Fibroblast of lung (primary cell): Measurements from ENCODE around the gene BID. TPM values are rescaled to one million over a fixed set of nuclear protein-coding genes. Genes with fewer than 3 reads are reported as not detected.

Experiments used
- DNase-seq, 2 donors: peaks; one replicate each; pipeline versions ENCODE4 v3.0.0 to v3.0.0-alpha.2; 2010; ENCODE audit warnings: low read depth in 2 of 2
- H2AFZ ChIP-seq: 2 replicates; pipeline ENCODE4 v1.5.1; 2012; ENCODE audit warnings: low read length, control low read depth, inconsistent platforms
- H3K27ac ChIP-seq: 2 replicates; pipeline ENCODE4 v1.5.1; 2011; ENCODE audit warnings: low read length, control low read depth; ENCODE audit not compliant: insufficient read depth
- H3K27me3 ChIP-seq: 2 replicates; pipeline ENCODE4 v1.5.1; 2011; ENCODE audit warnings: mild to moderate bottlenecking, low read length; ENCODE audit not compliant: control insufficient read depth, insufficient read depth
- H3K36me3 ChIP-seq: 2 replicates; pipeline ENCODE4 v1.5.1; 2011; ENCODE audit warnings: low read length; ENCODE audit not compliant: control insufficient read depth, insufficient read depth
- H3K4me1 ChIP-seq: 2 replicates; pipeline ENCODE4 v1.5.1; 2011; ENCODE audit warnings: low read length; ENCODE audit not compliant: control insufficient read depth, insufficient read depth; ENCODE audit errors: extremely low read depth
- H3K4me2 ChIP-seq: 2 replicates; pipeline ENCODE4 v1.5.1; 2011; ENCODE audit warnings: low read length, control low read depth; ENCODE audit not compliant: insufficient read depth; ENCODE audit errors: extremely low read depth
- H3K4me3 ChIP-seq, 4 experiments: fragments of 200-600 bp in 1 of 4; sonication (generic) in 1 of 4; replicated peaks in 1 of 4; 2 replicates each; pipeline ENCODE4 v1.5.1; 2011 to 2016; ENCODE audit warnings: low read length in 4 of 4, low read depth in 3 of 4, mild to moderate bottlenecking in 3 of 4, control low read depth in 2 of 4, inconsistent platforms in 1 of 4, mixed read lengths in 1 of 4; ENCODE audit not compliant: insufficient read depth in 1 of 4; ENCODE audit errors: control extremely low read depth in 1 of 4
- H3K79me2 ChIP-seq: 2 replicates; pipeline ENCODE4 v1.5.1; 2012; ENCODE audit warnings: mild to moderate bottlenecking, low read length, inconsistent platforms; ENCODE audit not compliant: control insufficient read depth, insufficient read depth
- H3K9ac ChIP-seq: 2 replicates; pipeline ENCODE4 v1.5.1; 2011; ENCODE audit warnings: mild to moderate bottlenecking, low read length, control low read depth; ENCODE audit not compliant: insufficient read depth
- H3K9me3 ChIP-seq: 2 replicates; pipeline ENCODE4 v1.5.1; 2012; ENCODE audit warnings: low read depth, low read length; ENCODE audit not compliant: control insufficient read depth, insufficient read depth
- H4K20me1 ChIP-seq: 2 replicates; pipeline ENCODE4 v1.5.1; 2011; ENCODE audit warnings: low read length; ENCODE audit not compliant: control insufficient read depth, insufficient read depth; ENCODE audit errors: extremely low read depth
- EZH2 ChIP-seq: IDR thresholded peaks from 2 replicates; pipeline ENCODE4 v1.5.1; 2012; ENCODE audit warnings: low read length, control low read depth, mild to moderate bottlenecking; ENCODE audit errors: missing control alignments
- polyA plus RNA-seq, 2 donors: library from polyadenylated mRNA; depleted of rRNA in 1 of 2; stranded (reverse) in 1 of 2; unstranded in 1 of 2; fragments of >200 nt; gene quantifications; 2 replicates each; pipeline ENCODE4 v1.2.1, GENCODE V29; 2011 to 2012; ENCODE audit warnings: missing spikeins in 1 of 2
- total RNA-seq: library from RNA; depleted of rRNA; stranded (reverse); fragments of >200 nt; gene quantifications from 2 replicates; pipeline ENCODE4 v1.2.1, GENCODE V29; 2014
- TF ChIP-seq, protein P1 (sequence below), 2 donors: IDR thresholded peaks in 1 of 2; conservative IDR thresholded peaks in 1 of 2; 1 replicate in 1 of 2; 2 replicates in 1 of 2; pipeline ENCODE4 v1.5.1; 2011 to 2012; ENCODE audit warnings: low read length in 2 of 2, control low read depth in 1 of 2, inconsistent platforms in 1 of 2, low read depth in 1 of 2, mild to moderate bottlenecking in 1 of 2

The BID gene
- total and polyA plus RNA-seq, 2 donors (not counting 1 experiment from before 2014, with no cell fraction given) = 13.4 to 23.4 TPM

DNA sequence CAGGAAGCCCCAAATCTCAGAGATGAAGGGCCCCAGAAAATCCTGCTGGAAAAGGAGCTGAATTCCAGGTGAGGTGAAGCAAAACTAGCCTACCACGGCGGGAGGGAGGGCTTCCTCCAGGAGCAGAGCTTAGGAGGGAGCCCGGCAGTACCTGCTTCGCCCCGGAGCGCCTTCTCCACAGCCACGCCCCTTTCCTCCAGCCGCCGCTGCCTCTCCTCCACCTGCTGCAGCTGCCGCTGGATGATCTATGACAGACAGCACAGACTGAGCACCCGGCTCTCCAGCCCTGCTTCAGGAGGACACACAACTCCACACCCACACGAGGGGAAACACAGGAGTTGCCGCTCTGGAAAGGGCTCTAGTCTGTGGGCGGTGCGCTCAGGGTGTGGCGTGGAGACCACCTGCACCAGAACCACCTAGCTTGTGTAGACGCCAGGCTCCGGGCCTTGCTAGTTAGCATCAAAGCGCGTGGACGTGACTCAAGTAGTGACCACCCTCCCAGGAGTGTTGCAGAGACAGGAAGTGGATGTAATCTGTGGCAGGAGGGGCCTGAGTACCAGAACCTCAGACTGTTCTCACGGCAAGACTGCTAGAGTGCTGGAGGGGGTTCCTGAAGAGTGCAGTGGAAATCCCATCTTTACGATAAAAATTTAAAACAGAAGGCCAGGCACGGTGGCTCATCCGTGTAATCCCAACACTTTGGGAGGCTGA lies 34.6 kb upstream of the BID start:
- no peak overlapping the region for H3K9ac ChIP-seq
- H3K27me3 ChIP-seq = no peaks in the 10 kb centered on the region
- no peak for DNase-seq
- no peak for TF ChIP-seq EZH2
- TF ChIP-seq, protein P1, sequence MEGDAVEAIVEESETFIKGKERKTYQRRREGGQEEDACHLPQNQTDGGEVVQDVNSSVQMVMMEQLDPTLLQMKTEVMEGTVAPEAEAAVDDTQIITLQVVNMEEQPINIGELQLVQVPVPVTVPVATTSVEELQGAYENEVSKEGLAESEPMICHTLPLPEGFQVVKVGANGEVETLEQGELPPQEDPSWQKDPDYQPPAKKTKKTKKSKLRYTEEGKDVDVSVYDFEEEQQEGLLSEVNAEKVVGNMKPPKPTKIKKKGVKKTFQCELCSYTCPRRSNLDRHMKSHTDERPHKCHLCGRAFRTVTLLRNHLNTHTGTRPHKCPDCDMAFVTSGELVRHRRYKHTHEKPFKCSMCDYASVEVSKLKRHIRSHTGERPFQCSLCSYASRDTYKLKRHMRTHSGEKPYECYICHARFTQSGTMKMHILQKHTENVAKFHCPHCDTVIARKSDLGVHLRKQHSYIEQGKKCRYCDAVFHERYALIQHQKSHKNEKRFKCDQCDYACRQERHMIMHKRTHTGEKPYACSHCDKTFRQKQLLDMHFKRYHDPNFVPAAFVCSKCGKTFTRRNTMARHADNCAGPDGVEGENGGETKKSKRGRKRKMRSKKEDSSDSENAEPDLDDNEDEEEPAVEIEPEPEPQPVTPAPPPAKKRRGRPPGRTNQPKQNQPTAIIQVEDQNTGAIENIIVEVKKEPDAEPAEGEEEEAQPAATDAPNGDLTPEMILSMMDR (conservative IDR thresholded peaks at IDR 0.05 in 1 of 2, IDR thresholded peaks at IDR 0.05 in 1 of 2; ENCODE audit: low read depth in 1 of 2, low read length in 2 of 2) = no peak
- no peak overlapping the region for H3K27ac ChIP-seq
- no peak overlapping the region for H2AFZ ChIP-seq
- H3K4me2 ChIP-seq = no peak overlapping the region
- no peak overlapping the region for H3K4me3 ChIP-seq
- H4K20me1 ChIP-seq = no peaks in the 10 kb centered on the region
- H3K9me3 ChIP-seq = no peaks in the 10 kb centered on the region
- no peaks in the 10 kb centered on the region for H3K79me2 ChIP-seq
- peaks cover 2% of the 10 kb centered on the region for H3K4me1 ChIP-seq
- H3K36me3 ChIP-seq = peaks cover 8% of the 10 kb centered on the region

DNA sequence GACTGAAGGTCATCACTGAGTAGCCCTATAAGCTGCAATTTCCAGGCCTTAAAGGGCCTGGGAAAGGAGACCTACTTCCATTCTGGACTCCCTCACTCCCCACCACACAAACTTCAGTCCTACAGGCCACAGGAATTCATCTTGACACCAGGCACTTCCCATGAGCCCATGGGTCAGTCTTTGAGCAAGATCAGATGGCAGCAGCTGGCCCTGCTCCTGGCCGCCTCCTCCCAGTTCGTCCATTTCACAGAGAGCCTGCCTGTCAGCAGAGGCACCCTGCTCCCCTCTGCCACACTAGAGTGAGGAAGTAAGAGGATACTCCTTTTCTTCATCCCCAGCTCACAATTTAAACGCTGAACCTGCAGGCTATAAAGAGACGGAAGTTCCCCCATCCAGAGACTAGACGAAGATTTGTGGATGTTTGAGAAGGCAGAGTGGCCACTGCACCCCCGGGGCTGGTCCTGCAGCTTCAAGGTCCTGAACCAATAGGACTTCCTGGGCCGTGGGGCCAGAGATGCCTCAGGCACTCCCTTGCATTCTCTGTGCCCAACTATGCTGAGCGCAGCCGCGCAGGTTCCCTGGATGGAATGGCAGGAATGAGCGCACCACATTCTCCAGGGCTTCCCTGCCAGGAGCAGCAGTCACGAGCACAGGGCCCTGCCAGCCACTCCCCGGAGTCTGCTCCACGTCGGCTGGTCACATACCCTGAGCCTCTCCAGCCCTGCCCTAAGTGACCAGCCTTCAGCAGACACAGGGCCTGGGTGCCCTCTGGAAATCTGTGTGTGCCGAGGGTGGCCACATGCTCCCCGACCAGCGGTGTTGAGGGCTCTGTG lies 33.5 kb upstream of the BID start:
- H3K79me2 ChIP-seq = no peaks in the 10 kb centered on the region
- H4K20me1 ChIP-seq = no peaks in the 10 kb centered on the region
- H3K27ac ChIP-seq = no peak overlapping the region
- DNase-seq = peak; percentile 32 to 69
- no peak overlapping the region for H3K4me3 ChIP-seq
- TF ChIP-seq EZH2 = no peak
- TF ChIP-seq, protein P1 (conservative IDR thresholded peaks at IDR 0.05 in 1 of 2, IDR thresholded peaks at IDR 0.05 in 1 of 2; ENCODE audit: low read depth in 1 of 2, low read length in 2 of 2) = no peak
- H3K9ac ChIP-seq = no peak overlapping the region
- no peaks in the 10 kb centered on the region for H3K27me3 ChIP-seq
- H3K9me3 ChIP-seq = no peaks in the 10 kb centered on the region
- peaks cover 2% of the 10 kb centered on the region for H3K4me1 ChIP-seq
- H3K36me3 ChIP-seq = peaks cover 8% of the 10 kb centered on the region
- H2AFZ ChIP-seq = no peak overlapping the region
- no peak overlapping the region for H3K4me2 ChIP-seq

DNA sequence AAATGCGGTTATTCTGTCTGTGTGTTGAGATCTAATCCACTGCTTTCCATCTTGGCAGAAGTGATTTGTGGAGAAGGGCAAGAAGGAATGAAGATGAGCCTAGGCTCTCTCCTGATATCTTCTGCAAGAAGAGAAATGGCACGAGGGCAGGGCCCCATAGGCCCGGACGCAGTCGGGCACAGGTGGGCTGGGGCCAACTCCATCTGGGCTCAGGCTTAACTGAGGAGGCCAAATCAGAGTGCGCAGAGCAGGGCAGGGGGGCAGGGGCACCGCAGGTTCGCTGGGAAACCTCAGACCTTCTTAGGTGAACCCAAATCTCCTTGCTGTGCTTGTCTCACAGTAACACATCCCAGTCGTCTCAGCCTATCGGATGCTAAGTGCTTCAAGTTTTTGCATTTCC lies 32.8 kb upstream of the BID start:
- H3K79me2 ChIP-seq = no peaks in the 10 kb centered on the region
- no peak overlapping the region for H2AFZ ChIP-seq
- H3K4me2 ChIP-seq = no peak overlapping the region
- peaks cover 2% of the 10 kb centered on the region for H3K4me1 ChIP-seq
- no peaks in the 10 kb centered on the region for H3K9me3 ChIP-seq
- DNase-seq = no peak
- H3K9ac ChIP-seq = no peak overlapping the region
- TF ChIP-seq, protein P1 (conservative IDR thresholded peaks at IDR 0.05 in 1 of 2, IDR thresholded peaks at IDR 0.05 in 1 of 2; ENCODE audit: low read depth in 1 of 2, low read length in 2 of 2) = no peak
- no peaks in the 10 kb centered on the region for H3K27me3 ChIP-seq
- no peak overlapping the region for H3K27ac ChIP-seq
- no peak overlapping the region for H3K4me3 ChIP-seq
- H3K36me3 ChIP-seq = peaks cover 8% of the 10 kb centered on the region
- no peaks in the 10 kb centered on the region for H4K20me1 ChIP-seq
